ENCODE data around the gene NME2. TPM values are rescaled to one million over a fixed set of nuclear protein-coding genes. Genes with fewer than 3 reads are reported as not detected.

Gene NME2
- total RNA-seq, 1 donor from 2014 or later = 840 TPM

DNA sequence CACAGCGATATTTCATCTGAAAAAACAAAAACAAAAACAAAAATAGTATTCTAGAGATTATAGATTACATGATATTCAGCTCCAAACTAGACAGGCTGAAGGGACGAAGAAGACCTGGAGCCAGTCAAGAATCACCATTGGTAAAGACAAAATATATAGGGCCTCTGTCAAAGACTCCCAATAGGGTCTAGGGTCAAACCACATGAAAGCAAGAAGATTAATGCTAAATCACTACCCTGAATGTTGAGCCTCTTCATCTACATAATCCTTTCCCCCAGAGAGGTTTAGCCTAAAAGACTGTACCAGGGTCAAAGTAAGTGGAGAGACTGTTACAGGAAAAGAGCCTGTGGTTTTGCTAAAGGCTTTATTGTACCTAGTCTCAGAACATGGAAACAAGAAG, 23.6 kb upstream of the NME2 start:
- no peak for DNase-seq (ENCODE audit: low read depth)
- H3K4me3 ChIP-seq (ENCODE audit: low read depth, low read length) = no peak overlapping the region
- TF ChIP-seq, protein P1, sequence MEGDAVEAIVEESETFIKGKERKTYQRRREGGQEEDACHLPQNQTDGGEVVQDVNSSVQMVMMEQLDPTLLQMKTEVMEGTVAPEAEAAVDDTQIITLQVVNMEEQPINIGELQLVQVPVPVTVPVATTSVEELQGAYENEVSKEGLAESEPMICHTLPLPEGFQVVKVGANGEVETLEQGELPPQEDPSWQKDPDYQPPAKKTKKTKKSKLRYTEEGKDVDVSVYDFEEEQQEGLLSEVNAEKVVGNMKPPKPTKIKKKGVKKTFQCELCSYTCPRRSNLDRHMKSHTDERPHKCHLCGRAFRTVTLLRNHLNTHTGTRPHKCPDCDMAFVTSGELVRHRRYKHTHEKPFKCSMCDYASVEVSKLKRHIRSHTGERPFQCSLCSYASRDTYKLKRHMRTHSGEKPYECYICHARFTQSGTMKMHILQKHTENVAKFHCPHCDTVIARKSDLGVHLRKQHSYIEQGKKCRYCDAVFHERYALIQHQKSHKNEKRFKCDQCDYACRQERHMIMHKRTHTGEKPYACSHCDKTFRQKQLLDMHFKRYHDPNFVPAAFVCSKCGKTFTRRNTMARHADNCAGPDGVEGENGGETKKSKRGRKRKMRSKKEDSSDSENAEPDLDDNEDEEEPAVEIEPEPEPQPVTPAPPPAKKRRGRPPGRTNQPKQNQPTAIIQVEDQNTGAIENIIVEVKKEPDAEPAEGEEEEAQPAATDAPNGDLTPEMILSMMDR (conservative IDR thresholded peaks at IDR 0.05; ENCODE audit: low read depth, low read length) = no peak

DNA sequence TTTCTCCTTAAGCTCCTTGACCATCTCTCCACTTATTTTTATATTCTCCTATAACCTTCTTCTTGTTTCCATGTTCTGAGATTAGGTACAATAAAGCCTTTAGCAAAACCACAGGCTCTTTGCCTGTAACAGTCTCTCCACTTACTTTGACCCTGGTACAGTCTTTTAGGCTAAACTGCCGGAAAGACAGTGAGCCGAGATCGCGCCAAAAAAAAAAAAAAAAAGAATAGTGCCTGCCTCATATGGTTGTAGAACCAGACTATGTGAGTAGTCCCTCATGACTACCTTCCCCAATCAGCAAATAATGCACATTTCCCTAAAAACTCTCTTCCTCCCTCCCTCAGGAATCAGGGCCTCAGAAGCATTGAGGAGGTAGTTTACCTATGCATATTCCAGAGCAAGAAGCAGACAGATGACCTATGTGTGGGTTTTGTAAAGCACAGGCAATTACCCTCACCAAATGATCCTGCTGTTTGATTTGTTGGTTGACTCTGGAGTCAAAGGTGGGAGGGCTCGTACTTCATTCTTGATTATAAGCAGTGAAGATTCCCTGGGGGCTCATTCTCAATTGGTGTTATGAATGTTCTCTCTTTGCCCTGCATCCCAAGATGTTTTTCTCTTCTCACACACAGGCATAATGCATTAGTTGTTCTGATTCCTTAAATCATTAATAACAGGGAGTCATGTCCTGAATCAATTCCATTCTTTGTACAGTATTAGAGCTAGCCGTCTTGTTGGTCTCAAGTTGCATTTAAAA, 21.8 kb upstream of the NME2 start:
- DNase-seq (ENCODE audit: low read depth) = no peak
- TF ChIP-seq, protein P1 (conservative IDR thresholded peaks at IDR 0.05; ENCODE audit: low read depth, low read length) = no peak
- no peak overlapping the region for H3K4me3 ChIP-seq (ENCODE audit: low read depth, low read length)

DNA sequence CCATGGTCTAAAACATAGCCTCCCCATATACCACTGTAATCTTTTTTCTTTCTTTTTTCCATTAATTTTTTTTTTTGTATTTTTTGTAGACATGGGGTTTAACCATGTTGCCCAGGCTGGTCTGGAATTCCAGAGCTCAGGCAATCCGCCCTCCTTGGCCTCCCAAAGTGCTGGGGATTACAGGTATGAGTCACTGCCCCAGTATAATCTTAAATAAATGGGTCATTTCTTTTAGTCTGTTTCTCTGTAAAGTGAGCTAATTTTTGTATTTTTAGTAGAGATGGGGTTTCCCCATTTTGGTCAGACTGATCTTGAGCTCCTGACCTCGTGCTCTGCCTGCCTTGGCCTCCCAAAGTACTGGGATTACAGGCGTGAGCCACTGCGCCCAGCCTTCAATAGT, 18.6 kb upstream of the NME2 start:
- H3K4me3 ChIP-seq (ENCODE audit: low read depth, low read length) = no peak overlapping the region
- TF ChIP-seq, protein P1 (conservative IDR thresholded peaks at IDR 0.05; ENCODE audit: low read depth, low read length) = no peak
- no peak for DNase-seq (ENCODE audit: low read depth)

DNA sequence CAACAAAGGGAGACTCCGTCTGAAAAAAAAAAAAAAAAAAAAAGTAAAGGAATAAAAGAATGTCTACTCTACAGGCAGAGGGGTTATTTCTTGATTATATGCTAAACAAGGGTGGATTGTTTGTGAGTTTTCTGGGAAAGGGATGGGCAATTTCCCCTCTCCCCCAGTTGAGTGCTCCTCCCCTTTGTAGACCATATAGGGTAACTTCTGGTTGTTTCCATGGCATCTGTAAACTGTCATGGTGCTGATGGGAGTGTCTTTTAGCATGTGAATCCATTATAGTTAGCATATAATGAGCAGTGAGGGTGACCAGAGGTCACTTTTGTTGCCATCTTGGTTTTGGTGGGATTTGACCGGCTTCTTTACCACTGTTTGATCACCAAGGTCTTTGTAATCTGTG, 17.0 kb upstream of the NME2 start:
- TF ChIP-seq, protein P1 (conservative IDR thresholded peaks at IDR 0.05; ENCODE audit: low read depth, low read length) = no peak
- DNase-seq (ENCODE audit: low read depth) = no peak
- H3K4me3 ChIP-seq (ENCODE audit: low read depth, low read length) = no peak overlapping the region

DNA sequence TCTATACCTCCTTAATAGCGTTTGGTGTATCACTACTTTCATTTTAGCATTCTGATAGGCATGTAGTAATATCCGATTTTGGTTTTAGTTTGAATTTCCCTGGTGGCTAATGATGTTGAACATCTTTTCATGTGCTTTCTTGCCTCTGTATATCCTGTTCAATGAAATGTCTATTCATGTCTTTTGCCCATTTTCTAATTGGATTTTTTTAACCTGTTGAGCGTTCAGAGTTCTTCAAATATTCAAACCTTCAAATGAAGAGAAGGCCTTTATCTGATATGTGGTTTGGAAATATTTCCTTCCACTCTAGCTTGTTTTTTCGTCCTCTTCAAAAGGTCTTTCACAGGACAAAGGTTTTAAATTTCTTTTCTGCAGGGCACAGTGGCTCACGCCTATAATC, 15.3 kb upstream of the NME2 start:
- no peak overlapping the region for H3K4me3 ChIP-seq (ENCODE audit: low read depth, low read length)
- TF ChIP-seq, protein P1 (conservative IDR thresholded peaks at IDR 0.05; ENCODE audit: low read depth, low read length) = no peak
- no peak for DNase-seq (ENCODE audit: low read depth)

DNA sequence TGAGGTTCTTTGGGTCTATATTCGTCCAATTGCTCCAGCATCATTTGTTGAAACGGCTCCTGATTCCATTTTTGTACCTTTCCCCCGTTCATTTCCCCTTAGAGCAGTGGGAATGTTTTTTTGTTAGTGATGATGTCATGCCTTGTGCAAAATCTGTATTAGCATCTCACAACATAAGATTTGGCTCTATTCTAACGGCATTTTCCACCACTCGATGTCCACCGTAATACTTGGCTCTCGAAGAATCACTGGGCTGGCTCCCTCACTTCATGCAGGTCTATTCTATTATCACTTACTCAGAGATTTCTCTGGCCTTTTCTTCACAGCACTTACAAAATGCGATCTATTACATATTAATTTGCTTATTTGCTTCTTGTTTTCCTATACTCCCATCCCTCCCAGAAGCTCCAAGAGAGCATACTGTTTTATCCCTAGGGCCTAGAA, 13.4 kb upstream of the NME2 start:
- TF ChIP-seq, protein P1 (conservative IDR thresholded peaks at IDR 0.05; ENCODE audit: low read depth, low read length) = no peak
- H3K4me3 ChIP-seq (ENCODE audit: low read depth, low read length) = peak overlapping the region; percentile 46
- DNase-seq (ENCODE audit: low read depth) = no peak
